OCI-LY7 (cell line): ENCODE results near the gene C1orf116. TPM values are rescaled to one million over a fixed set of nuclear protein-coding genes. Genes with fewer than 3 reads are reported as not detected.

ENCODE experiments used
- BruUV-seq: library from RNA; stranded (reverse); fragments of 400-500 nt; replicated peaks from 2 replicates; lab custom pipeline; 2021; lab: Mats Ljungman, UMichigan
- CTCF ChIA-PET: fragments of 300-600 bp; sonication (Branson Sonifier 250); formaldehyde crosslinking; loops from one replicate; lab custom pipeline; 2022; ENCODE audit warnings: antibody characterized with exemption; ENCODE audit not compliant: unreplicated experiment; lab: Charles Lee
- POLR2A ChIA-PET: fragments of 300-600 bp; sonication (Branson Sonifier 250); formaldehyde crosslinking; loops from one replicate; lab custom pipeline; 2022; ENCODE audit warnings: antibody characterized with exemption; lab: Charles Lee
- DNase-seq: peaks from one replicate; pipeline ENCODE4 v3.0.0-alpha.2; 2015; ENCODE audit warnings: low spot score
- H2AFZ ChIP-seq: fragments of 200-600 bp; sonication (generic), shearing (Covaris generic); 2 replicates; pipeline ENCODE4 v1.6.1; 2014; ENCODE audit warnings: mild to moderate bottlenecking, antibody characterized with exemption, low read length, moderate library complexity
- H3K27ac ChIP-seq: fragments of 200-600 bp; sonication (generic); 2 replicates; pipeline ENCODE4 v1.5.1; 2014; ENCODE audit warnings: mixed run types, low read depth, mild to moderate bottlenecking, moderate library complexity, low read length, inconsistent platforms; ENCODE audit not compliant: poor library complexity, severe bottlenecking
- H3K36me3 ChIP-seq: fragments of 200-600 bp; sonication (generic); 2 replicates; pipeline ENCODE4 v1.6.1; 2014; ENCODE audit warnings: mild to moderate bottlenecking, antibody characterized with exemption, low read length, moderate library complexity, mixed read lengths; ENCODE audit not compliant: insufficient read depth
- H3K4me1 ChIP-seq: fragments of 200-600 bp; sonication (generic); 2 replicates; pipeline ENCODE4 v1.5.1; 2014; ENCODE audit warnings: mild to moderate bottlenecking, low read length; ENCODE audit not compliant: insufficient read depth, poor library complexity, severe bottlenecking
- H3K4me2 ChIP-seq: fragments of 200-600 bp; sonication (generic); 2 replicates; pipeline ENCODE4 v1.6.1; 2014; ENCODE audit warnings: mild to moderate bottlenecking, low read length
- H3K4me3 ChIP-seq: fragments of 200-600 bp; sonication (generic); 2 replicates; pipeline ENCODE4 v1.5.1; 2014; ENCODE audit warnings: mild to moderate bottlenecking, low read depth, low read length; ENCODE audit not compliant: poor library complexity, severe bottlenecking
- H3K79me2 ChIP-seq: fragments of 200-600 bp; sonication (generic); 2 replicates; pipeline ENCODE4 v1.6.1; 2016; ENCODE audit warnings: low read depth, mild to moderate bottlenecking, low read length, moderate library complexity, mixed read lengths; ENCODE audit not compliant: insufficient read depth
- H3K9me2 ChIP-seq: fragments of 200-600 bp; sonication (generic); 2 replicates; pipeline ENCODE4 v1.6.1; 2016; ENCODE audit warnings: mild to moderate bottlenecking, low read length, mixed read lengths; ENCODE audit not compliant: insufficient read depth
- H3K9me3 ChIP-seq: fragments of 200-600 bp; sonication (generic); 2 replicates; pipeline ENCODE4 v1.6.1; 2014; ENCODE audit warnings: mild to moderate bottlenecking, mixed run types, low read length, mixed read lengths
- H4K20me1 ChIP-seq: fragments of 200-600 bp; sonication (generic); 2 replicates; pipeline ENCODE4 v1.6.1; 2014; ENCODE audit warnings: mild to moderate bottlenecking, antibody characterized with exemption, low read length, moderate library complexity, mixed read lengths; ENCODE audit not compliant: insufficient read depth
- CTCF ChIP-seq: fragments of 200-600 bp; sonication (generic); conservative IDR thresholded peaks from 2 replicates; pipeline ENCODE4 v1.5.1; 2014; ENCODE audit warnings: mild to moderate bottlenecking, antibody characterized with exemption, low read length, moderate library complexity, mixed read lengths
- EZH2phosphoT487 ChIP-seq: fragments of 200-600 bp; sonication (generic); IDR thresholded peaks from 2 replicates; pipeline ENCODE4 v1.6.1; 2018; ENCODE audit warnings: low read depth, borderline replicate concordance, mild to moderate bottlenecking, mixed run types, antibody characterized with exemption, low read length, moderate library complexity, mixed read lengths
- intact Hi-C: fragments of 100-400 bp; cut with micrococcal nuclease; formaldehyde crosslinking; loops from one replicate; pipeline ENCODE4 v1.10.0; 2022; ENCODE audit not compliant: unreplicated experiment
- total RNA-seq, 2 experiments: library from RNA; depleted of rRNA in 1 of 2; stranded (reverse); fragments of >200 nt in 1 of 2; shearing (Covaris generic) in 1 of 2; gene quantifications; 2 replicates each; pipeline ENCODE4 v1.2.3, GENCODE V29; 2014 to 2022

C1orf116 gene
- total RNA-seq, 2 experiments from 2014 or later: not detected

- peaks cover 41% of the 10 kb centered on the region for H3K36me3 ChIP-seq
- H3K79me2 ChIP-seq: no peaks in the 10 kb centered on the region
- H3K27ac ChIP-seq: no peak overlapping the region
- peaks cover 26% of the 10 kb centered on the region for H3K4me1 ChIP-seq
- CTCF ChIA-PET: interaction anchor here (0.5 kb wide), 1 partner anchor 30 kb away, joined by 3 read pairs; the partner anchor contains the start of gene C1orf116
- no peaks in the 10 kb centered on the region for H4K20me1 ChIP-seq
- no peak overlapping the region for H3K4me3 ChIP-seq
- BruUV-seq: no TSS peak
- no peak overlapping the region for H2AFZ ChIP-seq
- intact Hi-C loops: no loop called here
- no peaks in the 10 kb centered on the region for H3K9me2 ChIP-seq
- POLR2A ChIA-PET: no interaction called here
- TF ChIP-seq EZH2phosphoT487: no peak
- no peak for TF ChIP-seq CTCF
- H3K4me2 ChIP-seq: no peak overlapping the region
- DNase-seq: no peak
- no peaks in the 10 kb centered on the region for H3K9me3 ChIP-seq
These were observed 29.5 kb upstream of the C1orf116 start for GRCh38 chr1:207062058-207062457.

GRCh38 chr1:207060596-207060995 is 28.0 kb upstream of the C1orf116 start:
- no peaks in the 10 kb centered on the region for H3K9me3 ChIP-seq
- H3K9me2 ChIP-seq: no peaks in the 10 kb centered on the region
- POLR2A ChIA-PET: interaction anchor here (0.7 kb wide), 1 partner anchor 322 kb away, joined by 3 read pairs; no protein-coding TSS in a partner anchor
- DNase-seq: no peak
- intact Hi-C loops: no loop called here
- no TSS peak for BruUV-seq
- peaks cover 40% of the 10 kb centered on the region for H3K4me1 ChIP-seq
- no peaks in the 10 kb centered on the region for H3K79me2 ChIP-seq
- no peak overlapping the region for H3K4me3 ChIP-seq
- no peak overlapping the region for H3K27ac ChIP-seq
- no peaks in the 10 kb centered on the region for H4K20me1 ChIP-seq
- no peak overlapping the region for H2AFZ ChIP-seq
- H3K4me2 ChIP-seq: no peak overlapping the region
- H3K36me3 ChIP-seq: peaks cover 33% of the 10 kb centered on the region
- TF ChIP-seq EZH2phosphoT487: no peak
- CTCF ChIA-PET: interaction anchor here (0.8 kb wide), 1 partner anchor 8 kb away, joined by 3 read pairs; no protein-coding TSS in a partner anchor

- no peak overlapping the region for H3K27ac ChIP-seq
- H3K9me3 ChIP-seq: no peaks in the 10 kb centered on the region
- H3K79me2 ChIP-seq: no peaks in the 10 kb centered on the region
- TF ChIP-seq CTCF (no peak; the same call in 1 of the 2 replicates), EZH2phosphoT487 (no peak)
- intact Hi-C loops: no loop called here
- H3K9me2 ChIP-seq: no peaks in the 10 kb centered on the region
- H3K4me2 ChIP-seq: no peak overlapping the region
- POLR2A ChIA-PET: interaction anchor here (0.7 to 0.9 kb wide), 2 partner anchors 321 to 352 kb away, joined by 3 read pairs; no protein-coding TSS in a partner anchor
- CTCF ChIA-PET: interaction anchor here (0.8 kb wide), 1 partner anchor 7 kb away, joined by 3 read pairs; no protein-coding TSS in a partner anchor
- peaks cover 30% of the 10 kb centered on the region for H3K36me3 ChIP-seq
- H4K20me1 ChIP-seq: no peaks in the 10 kb centered on the region
- H3K4me1 ChIP-seq: peaks cover 48% of the 10 kb centered on the region
- no peak overlapping the region for H2AFZ ChIP-seq
- BruUV-seq: no TSS peak
- no peak overlapping the region for H3K4me3 ChIP-seq
- DNase-seq: no peak
These were observed 27.3 kb upstream of the C1orf116 start for GRCh38 chr1:207059881-207060280.
